Activated CD4-positive, alpha-beta memory T cell treated with anti-CD3 and anti-CD28 coated beads, Interleukin-2, amount 10 ng/mL, durations not matched to agents 7 days and 5 days (primary cell): ENCODE data around the gene OGDH. TPM values are rescaled to one million over a fixed set of nuclear protein-coding genes. Genes with fewer than 3 reads are reported as not detected.

ENCODE experiments used
- CTCF ChIA-PET: fragments of 350-600 bp; sonication (Branson Sonifier 250); formaldehyde crosslinking; loops from one replicate; lab custom pipeline; 2021; ENCODE audit warnings: antibody characterized with exemption, inconsistent platforms; lab: Charles Lee
- POLR2A ChIA-PET: fragments of 350-600 bp; sonication (Branson Sonifier 250); formaldehyde crosslinking; loops from one replicate; lab custom pipeline; 2021; ENCODE audit warnings: antibody characterized with exemption; lab: Charles Lee
- DNase-seq: peaks from one replicate; pipeline ENCODE4 v3.0.0-alpha.2; 2020
- H3K27ac Mint-ChIP-seq: one replicate; pipeline ENCODE4 v1.8.0; 2021; ENCODE audit warnings: mild to moderate bottlenecking, mixed read lengths
- H3K27me3 Mint-ChIP-seq: one replicate; pipeline ENCODE4 v1.8.0; 2021; ENCODE audit warnings: mixed read lengths
- H3K36me3 Mint-ChIP-seq: one replicate; pipeline ENCODE4 v1.8.0; 2021; ENCODE audit warnings: low read depth, mixed read lengths
- H3K4me1 Mint-ChIP-seq: one replicate; pipeline ENCODE4 v1.8.0; 2021; ENCODE audit warnings: mixed read lengths
- H3K4me3 Mint-ChIP-seq: one replicate; pipeline ENCODE4 v1.8.0; 2021; ENCODE audit warnings: mild to moderate bottlenecking, mixed read lengths
- H3K9me3 Mint-ChIP-seq: one replicate; pipeline ENCODE4 v1.8.0; 2021; ENCODE audit warnings: mixed read lengths
- total RNA-seq, 2 experiments: library from RNA; stranded (reverse); gene quantifications; one replicate each; pipeline ENCODE4 v1.2.3, GENCODE V29; 2021

OGDH gene
- total RNA-seq, 2 experiments from 2014 or later, result 164 to 166 TPM

DNA sequence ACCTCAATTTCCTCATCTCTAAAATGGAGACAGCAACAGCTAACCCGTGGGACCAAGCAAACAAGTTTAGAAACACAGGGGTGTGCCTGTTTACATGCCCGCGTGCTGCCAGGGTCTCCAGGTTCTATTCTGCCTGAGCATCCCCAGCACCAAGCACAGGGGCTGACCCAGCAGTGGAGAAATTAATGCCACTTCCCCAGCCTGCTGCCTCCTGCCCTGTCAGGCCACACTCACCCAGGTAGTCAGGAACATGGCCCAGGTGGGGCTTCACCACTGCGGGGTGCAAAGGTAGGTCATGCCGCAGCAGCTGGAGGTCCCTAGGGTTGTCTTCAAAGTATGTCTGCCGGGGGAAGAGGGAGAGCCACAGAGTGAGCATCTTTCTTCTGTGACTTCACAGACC is 38.5 kb upstream of the OGDH start:
- H3K9me3 Mint-ChIP-seq, result no peaks in the 10 kb centered on the region
- H3K4me3 Mint-ChIP-seq, result no peak overlapping the region
- ChIA-PET CTCF (interaction anchor here (1.0 kb wide), 1 partner anchor 20 kb away, joined by 3 read pairs; no protein-coding TSS in a partner anchor), POLR2A (interaction anchor here (1.4 kb wide), 1 partner anchor 14 kb away, joined by 5 read pairs; the partner anchor contains the start of gene TMED4)
- no peaks in the 10 kb centered on the region for H3K27me3 Mint-ChIP-seq
- H3K4me1 Mint-ChIP-seq, result peaks cover 13% of the 10 kb centered on the region
- H3K27ac Mint-ChIP-seq, result no peak overlapping the region
- no peak for DNase-seq
- peaks cover 80% of the 10 kb centered on the region for H3K36me3 Mint-ChIP-seq

DNA sequence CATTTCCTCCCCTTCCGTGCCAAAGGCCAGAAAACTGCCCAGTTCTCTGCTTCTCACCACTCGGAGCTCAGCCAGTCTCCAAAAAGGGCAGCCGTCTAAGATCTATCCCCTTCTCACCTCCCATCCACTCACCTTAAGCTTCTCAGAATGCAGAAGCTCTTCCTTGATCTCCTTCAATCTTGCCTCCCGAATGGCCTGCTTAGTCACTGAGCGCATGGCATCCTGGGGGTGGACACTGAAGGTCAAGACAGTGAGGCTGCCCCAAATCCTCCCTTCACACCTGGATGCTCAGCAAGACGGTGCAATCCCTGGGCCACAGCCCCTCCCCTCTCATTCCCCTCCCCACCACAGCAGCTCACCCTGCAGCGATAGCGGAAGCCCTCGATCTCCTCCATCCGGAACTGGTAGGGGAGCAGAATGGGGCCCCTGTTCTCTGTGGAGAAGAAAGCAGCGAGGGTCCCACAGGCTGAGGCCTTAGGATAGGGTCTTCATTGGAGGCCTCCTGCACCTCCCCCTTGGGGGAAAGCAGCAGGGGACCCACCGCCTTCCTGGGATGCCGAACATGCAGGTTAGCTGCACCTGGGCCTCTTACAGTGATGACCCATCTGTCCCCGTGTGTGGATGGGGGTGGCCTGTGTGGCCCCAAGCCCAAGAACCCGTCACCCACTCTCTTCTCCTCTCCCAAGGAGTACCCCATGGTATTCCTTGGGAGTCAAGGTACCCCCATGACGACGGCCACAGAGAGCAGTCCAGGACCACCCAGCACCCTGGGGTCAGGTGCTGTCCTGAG is 37.5 kb upstream of the OGDH start:
- no peaks in the 10 kb centered on the region for H3K9me3 Mint-ChIP-seq
- ChIA-PET CTCF (interaction anchor here (1.0 kb wide), 1 partner anchor 21 kb away, joined by 3 read pairs; no protein-coding TSS in a partner anchor), POLR2A (interaction anchor here (1.4 to 5.5 kb wide), 2 partner anchors 13 kb away, joined by 5 to 47 read pairs; partner anchors contain the start of gene TMED4)
- H3K4me3 Mint-ChIP-seq, result no peak overlapping the region
- H3K27ac Mint-ChIP-seq, result no peak overlapping the region
- H3K36me3 Mint-ChIP-seq, result peaks cover 89% of the 10 kb centered on the region
- no peaks in the 10 kb centered on the region for H3K27me3 Mint-ChIP-seq
- DNase-seq, result no peak
- H3K4me1 Mint-ChIP-seq, result peaks cover 21% of the 10 kb centered on the region

DNA sequence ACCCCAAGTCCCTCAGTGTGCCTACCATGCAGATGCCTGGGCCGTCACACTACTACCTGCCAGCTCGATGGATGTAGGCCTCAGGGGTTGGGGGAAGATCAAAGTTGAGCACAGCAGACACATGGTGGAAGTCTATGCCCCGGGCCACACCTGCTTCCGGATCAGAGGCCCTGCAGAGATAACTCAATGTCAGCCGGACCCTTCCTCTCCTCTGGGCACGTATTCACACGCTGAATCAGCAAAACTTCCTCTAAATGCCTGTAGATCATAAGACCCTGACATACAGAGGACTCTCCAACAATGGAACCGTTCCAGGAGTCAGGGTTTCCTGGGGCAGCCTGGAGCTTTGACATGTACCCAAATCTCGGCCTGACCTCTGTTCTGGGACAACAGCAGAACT is 36.5 kb upstream of the OGDH start:
- Mint-ChIP-seq H3K9me3 (no peaks in the 10 kb centered on the region), H3K27ac (no peak overlapping the region), H3K4me1 (peaks cover 31% of the 10 kb centered on the region), H3K27me3 (no peaks in the 10 kb centered on the region), H3K4me3 (no peak overlapping the region), H3K36me3 (peaks cover 84% of the 10 kb centered on the region)
- DNase-seq, result no peak
- CTCF ChIA-PET, result no interaction called here
- POLR2A ChIA-PET, result interaction anchor here (5.5 kb wide), 1 partner anchor 12 kb away, joined by 47 read pairs; the partner anchor contains the start of gene TMED4

DNA sequence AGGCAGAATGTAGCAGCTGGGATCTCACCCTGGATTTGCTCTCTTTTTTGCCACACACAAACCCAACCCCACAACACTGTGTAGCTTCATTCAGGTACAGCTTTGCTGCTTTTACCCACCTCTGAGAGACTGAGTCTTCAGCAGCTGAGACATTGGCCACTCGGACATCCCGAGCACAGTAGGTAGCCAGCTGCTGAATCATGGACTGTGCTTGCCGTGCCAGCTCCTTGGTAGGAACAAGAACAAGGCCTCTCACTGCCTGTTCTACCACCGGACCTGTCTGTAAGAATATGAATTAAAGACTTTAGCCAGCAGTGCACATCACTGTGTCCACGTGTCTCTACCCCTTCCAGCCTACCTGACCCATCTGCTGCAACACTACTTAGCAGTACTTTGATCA is 33.7 kb upstream of the OGDH start:
- H3K36me3 Mint-ChIP-seq, result peaks cover 72% of the 10 kb centered on the region
- peaks cover 40% of the 10 kb centered on the region for H3K4me1 Mint-ChIP-seq
- ChIA-PET POLR2A (interaction anchor here (0.9 to 5.5 kb wide), 16 partner anchors 8 to 315 kb away, joined by 3 to 47 read pairs (median 8); partner anchors contain the start of genes H2AZ2, NUDCD3, OGDH and PPIA), CTCF (interaction anchor here (0.8 to 3.4 kb wide), 6 partner anchors 8 to 275 kb away, joined by 3 to 26 read pairs (median 4); partner anchors contain the start of gene TMED4)
- H3K9me3 Mint-ChIP-seq, result no peaks in the 10 kb centered on the region
- H3K4me3 Mint-ChIP-seq, result peak overlapping the region; percentile 96
- no peak for DNase-seq
- peak overlapping the region; percentile 87 for H3K27ac Mint-ChIP-seq
- no peaks in the 10 kb centered on the region for H3K27me3 Mint-ChIP-seq

DNA sequence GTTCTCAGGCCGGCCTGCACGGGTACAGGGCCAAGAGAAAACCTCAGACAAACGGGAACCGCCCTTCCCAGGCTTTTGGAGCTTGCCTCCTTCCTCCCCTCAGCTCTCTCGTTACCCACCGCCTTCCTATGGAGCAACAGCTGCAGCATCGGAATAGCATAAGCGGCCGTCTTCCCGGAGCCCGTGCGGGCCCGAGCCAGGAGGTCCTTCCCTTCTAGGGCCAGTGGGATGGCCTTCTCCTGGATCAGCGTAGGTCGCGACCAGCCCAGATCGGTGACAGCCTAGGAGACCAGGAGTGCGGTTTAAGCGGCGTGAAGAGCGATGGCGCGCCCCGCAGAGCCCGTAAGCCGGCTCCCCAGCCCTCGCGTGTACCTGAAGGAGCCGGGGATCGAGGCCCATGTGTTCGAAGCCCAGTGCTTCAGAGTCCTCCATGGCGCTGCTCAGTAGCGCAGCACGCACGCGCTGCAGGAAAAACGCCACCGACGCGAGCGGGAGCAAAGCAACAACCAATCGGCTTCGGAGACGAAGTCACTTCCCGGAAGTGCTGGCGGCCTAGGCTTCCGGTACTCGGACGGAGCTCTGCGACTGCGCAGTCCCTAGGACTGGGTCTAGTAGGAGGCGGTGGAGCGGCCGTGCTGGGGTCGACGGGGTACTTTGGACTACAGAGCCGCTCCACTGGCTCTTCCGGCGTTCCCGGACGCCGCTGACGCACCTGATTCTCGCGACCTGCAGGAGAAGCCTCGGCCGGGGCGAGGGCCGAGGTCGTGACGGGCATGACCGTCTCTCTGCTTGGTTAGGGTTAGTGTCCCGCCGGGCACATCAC is 32.8 kb upstream of the OGDH start, which contains the start of gene DDX56:
Gene DDX56 (minus strand): TSS at position 445 of the 823 bp plus-strand sequence. CDS start 13 bp downstream, at position 432.
- H3K27me3 Mint-ChIP-seq, result no peaks in the 10 kb centered on the region
- POLR2A ChIA-PET, result interaction anchor here (0.5 to 5.5 kb wide), 28 partner anchors 8 to 538 kb away, joined by 3 to 47 read pairs (median 6); partner anchors contain the start of genes H2AZ2, NUDCD3, OGDH and PURB
- H3K4me3 Mint-ChIP-seq, result peak within 1 kb of the TSS; percentile 96
- peak; percentile 94 for DNase-seq
- peaks cover 72% of the 10 kb centered on the region for H3K36me3 Mint-ChIP-seq
- H3K4me1 Mint-ChIP-seq, result peaks cover 44% of the 10 kb centered on the region
- H3K9me3 Mint-ChIP-seq, result no peaks in the 10 kb centered on the region
- CTCF ChIA-PET, result interaction anchor here (0.6 to 3.4 kb wide), 7 partner anchors 9 to 333 kb away, joined by 3 to 26 read pairs (median 4); no protein-coding TSS in a partner anchor
- H3K27ac Mint-ChIP-seq, result peak within 1 kb of the TSS; percentile 87

DNA sequence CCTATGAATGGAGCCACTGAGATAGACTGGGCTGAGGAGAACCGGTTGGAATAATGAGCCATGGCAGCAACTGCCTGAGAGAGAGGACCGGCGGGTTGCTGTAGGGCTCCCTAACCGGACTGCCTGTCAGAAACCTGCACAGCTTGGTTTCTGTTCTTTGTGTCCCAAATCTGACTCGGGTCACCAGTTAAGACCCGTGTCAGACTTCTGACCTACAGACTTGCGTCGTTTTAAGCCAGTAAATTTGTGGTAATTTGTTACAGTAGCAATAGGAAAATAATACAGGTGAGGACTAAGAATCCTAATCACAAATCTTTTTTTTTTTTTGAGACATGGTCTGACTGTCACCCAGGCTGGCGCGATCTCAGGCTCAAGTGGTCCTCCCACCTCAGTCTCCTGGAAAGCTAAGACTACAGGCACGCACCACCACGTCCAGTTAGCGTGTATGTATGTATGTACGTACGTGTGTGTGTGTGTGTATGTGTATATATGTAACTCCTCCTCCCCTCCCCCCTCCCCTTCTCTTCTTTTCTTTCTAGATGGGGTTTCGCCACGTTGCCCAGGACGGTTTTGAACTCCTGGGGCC is 32.0 kb upstream of the OGDH start:
- POLR2A ChIA-PET, result interaction anchor here (0.9 to 5.5 kb wide), 25 partner anchors 8 to 537 kb away, joined by 3 to 47 read pairs (median 7); partner anchors contain the start of genes H2AZ2, NUDCD3, OGDH and PURB
- no peak for DNase-seq
- Mint-ChIP-seq H3K27me3 (no peaks in the 10 kb centered on the region), H3K36me3 (peaks cover 71% of the 10 kb centered on the region), H3K9me3 (no peaks in the 10 kb centered on the region), H3K27ac (peak overlapping the region; percentile 87), H3K4me3 (peak overlapping the region; percentile 96), H3K4me1 (peaks cover 50% of the 10 kb centered on the region)
- CTCF ChIA-PET, result interaction anchor here (0.6 to 3.4 kb wide), 7 partner anchors 8 to 334 kb away, joined by 3 to 26 read pairs (median 4); no protein-coding TSS in a partner anchor

DNA sequence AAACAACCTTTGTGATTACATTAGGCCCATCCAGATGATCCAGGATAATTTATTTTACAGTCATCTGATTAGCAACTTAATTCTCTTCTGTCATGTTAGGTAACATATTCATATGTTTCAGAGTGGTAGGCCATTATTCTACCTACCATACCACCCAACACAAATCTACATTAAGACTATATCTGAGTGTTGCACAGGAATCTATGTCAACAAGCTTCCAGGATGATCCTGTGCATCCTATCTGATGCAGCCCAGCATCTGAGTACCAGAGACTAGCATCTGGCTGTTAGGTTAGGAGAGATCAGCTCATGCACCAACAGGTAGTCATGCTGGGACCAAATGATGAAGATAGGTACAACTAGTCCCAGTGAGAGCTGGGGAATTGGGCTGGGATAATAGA is 31.4 kb upstream of the OGDH start:
- ChIA-PET CTCF (interaction anchor here (1.2 to 3.4 kb wide), 2 partner anchors 10 to 12 kb away, joined by 3 to 26 read pairs; no protein-coding TSS in a partner anchor), POLR2A (interaction anchor here (1.2 to 5.1 kb wide), 9 partner anchors 10 to 273 kb away, joined by 5 to 34 read pairs (median 9); partner anchors contain the start of genes H2AZ2, NUDCD3 and OGDH)
- Mint-ChIP-seq H3K9me3 (no peaks in the 10 kb centered on the region), H3K4me1 (peaks cover 56% of the 10 kb centered on the region), H3K4me3 (peak overlapping the region; percentile 96), H3K27ac (peak overlapping the region; percentile 87), H3K36me3 (peaks cover 71% of the 10 kb centered on the region), H3K27me3 (no peaks in the 10 kb centered on the region)
- DNase-seq, result no peak

DNA sequence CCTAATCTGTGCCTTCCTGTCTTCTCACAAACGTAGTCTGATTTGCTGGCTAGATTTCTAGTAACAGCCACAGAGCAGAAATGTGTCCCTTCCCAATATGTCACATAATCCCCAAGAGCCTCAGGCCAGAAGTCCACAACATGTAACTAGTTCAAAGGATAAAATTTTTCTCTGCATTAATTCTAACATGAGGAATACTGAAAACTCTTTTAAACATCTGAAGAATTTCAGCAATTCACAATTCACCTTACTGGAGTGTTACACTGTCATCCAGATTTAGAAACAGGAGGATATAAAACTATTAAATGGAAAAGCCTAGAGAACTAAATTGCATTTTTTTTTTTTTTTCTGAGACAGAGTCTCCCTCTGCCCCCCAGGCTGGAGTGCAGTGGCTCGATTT is 30.2 kb upstream of the OGDH start:
- H3K9me3 Mint-ChIP-seq, result no peaks in the 10 kb centered on the region
- peak overlapping the region; percentile 4 for H3K27ac Mint-ChIP-seq
- CTCF ChIA-PET, result interaction anchor here (1.5 kb wide), 1 partner anchor 11 kb away, joined by 3 read pairs; no protein-coding TSS in a partner anchor
- no peak for DNase-seq
- H3K27me3 Mint-ChIP-seq, result no peaks in the 10 kb centered on the region
- H3K36me3 Mint-ChIP-seq, result peaks cover 68% of the 10 kb centered on the region
- H3K4me1 Mint-ChIP-seq, result peaks cover 68% of the 10 kb centered on the region
- peak overlapping the region; percentile 1 for H3K4me3 Mint-ChIP-seq
- POLR2A ChIA-PET, result no interaction called here

DNA sequence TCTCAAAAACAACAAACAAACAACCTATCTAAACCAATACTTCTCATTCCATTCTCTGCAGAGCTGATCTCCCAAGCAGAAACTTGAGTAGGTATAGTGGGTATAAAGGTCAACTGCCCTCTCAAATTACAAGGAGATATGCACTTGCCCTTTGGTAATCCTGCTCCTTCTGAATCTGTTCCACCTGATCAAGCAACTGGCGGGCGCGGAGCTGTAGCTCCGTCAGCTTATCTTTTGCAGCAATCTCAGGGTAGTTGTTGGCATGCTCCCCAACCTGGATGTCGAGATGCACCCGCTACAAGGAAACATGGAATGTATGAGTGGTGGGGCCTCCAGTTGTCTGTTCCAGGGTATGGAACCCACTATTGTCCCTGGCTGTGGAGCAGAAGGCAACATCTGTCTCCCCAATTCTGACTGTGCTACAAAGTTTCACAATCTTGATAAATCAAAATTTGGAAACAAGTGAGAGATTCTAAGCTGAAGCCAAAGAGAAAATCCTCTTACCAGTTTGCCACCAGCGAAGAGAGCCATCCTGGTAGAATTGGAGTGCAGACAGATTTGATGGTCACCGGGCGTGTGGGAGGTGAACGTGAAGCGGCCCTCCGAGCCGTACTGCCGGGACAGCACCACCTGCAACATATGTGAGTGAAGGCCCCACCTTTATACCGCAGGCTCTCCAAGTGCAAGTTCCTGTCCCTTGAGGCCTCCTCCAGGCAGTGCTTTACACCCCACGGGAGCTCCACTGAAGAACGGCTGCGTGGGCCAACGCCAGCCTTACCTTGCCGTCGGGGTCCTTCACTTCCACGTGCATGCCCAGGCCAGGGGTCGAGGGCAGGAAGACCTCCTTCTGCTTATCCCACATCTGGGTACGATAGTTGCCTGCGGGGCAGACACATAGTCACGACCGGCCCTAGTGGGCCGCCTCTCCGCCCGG is 25.2 kb upstream of the OGDH start:
- H3K9me3 Mint-ChIP-seq, result no peaks in the 10 kb centered on the region
- DNase-seq, result peak; percentile 59
- peak overlapping the region; percentile 92 for H3K4me3 Mint-ChIP-seq
- POLR2A ChIA-PET, result interaction anchor here (0.7 to 5.3 kb wide), 28 partner anchors 9 to 555 kb away, joined by 3 to 96 read pairs (median 6); partner anchors contain the start of genes DDX56, H2AZ2, MYO1G and NUDCD3
- H3K4me1 Mint-ChIP-seq, result peaks cover 43% of the 10 kb centered on the region
- peak overlapping the region; percentile 85 for H3K27ac Mint-ChIP-seq
- H3K36me3 Mint-ChIP-seq, result peaks cover 31% of the 10 kb centered on the region
- H3K27me3 Mint-ChIP-seq, result no peaks in the 10 kb centered on the region
- CTCF ChIA-PET, result interaction anchor here (0.7 to 3.4 kb wide), 12 partner anchors 9 to 418 kb away, joined by 3 to 16 read pairs (median 4); no protein-coding TSS in a partner anchor

DNA sequence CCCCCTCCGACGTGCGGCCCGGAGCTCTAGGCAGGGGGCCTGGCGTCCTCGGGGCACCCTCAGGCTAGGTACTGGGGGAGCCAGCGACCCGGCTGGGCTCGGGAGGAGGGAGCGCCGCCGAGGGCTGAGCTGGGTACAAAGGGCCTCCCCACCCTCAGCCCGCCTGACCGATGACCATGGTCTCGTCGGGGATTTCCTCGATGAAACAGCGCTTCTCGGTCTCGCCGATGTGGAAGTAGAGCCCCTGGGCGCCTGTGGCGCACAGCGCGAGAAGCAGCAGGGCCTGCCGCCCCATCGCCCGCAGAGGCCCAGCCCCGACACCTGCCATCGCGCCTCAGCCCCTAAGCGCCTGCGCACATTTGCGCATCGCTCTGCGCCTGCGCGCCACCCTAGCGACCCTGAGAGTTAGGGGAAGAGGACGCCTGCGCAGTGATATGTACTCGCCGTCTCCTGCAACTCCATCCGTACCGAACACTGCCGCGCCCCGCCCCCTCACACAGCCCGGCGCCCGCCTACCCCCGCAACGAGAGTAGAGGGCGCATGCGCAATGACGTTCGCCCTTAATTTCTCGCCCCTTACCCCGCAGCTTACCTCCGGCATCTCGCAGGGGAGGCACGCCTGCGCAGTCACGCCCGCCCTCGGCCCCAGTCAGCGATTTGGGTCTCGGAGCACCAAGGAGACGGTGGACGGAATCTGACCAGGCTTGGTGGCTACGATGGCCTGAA is 24.4 kb upstream of the OGDH start, which contains the start of gene TMED4:
Gene TMED4 (minus strand): TSS at position 353 of the 725 bp plus-strand sequence. CDS start 25 bp downstream, at position 328.
- POLR2A ChIA-PET, result interaction anchor here (0.6 to 5.3 kb wide), 34 partner anchors 10 to 554 kb away, joined by 3 to 96 read pairs (median 4); partner anchors contain the start of genes DDX56, H2AZ2, MYO1G and NUDCD3
- no peaks in the 10 kb centered on the region for H3K9me3 Mint-ChIP-seq
- H3K36me3 Mint-ChIP-seq, result peaks cover 30% of the 10 kb centered on the region
- peak within 1 kb of the TSS; percentile 92 for H3K4me3 Mint-ChIP-seq
- CTCF ChIA-PET, result interaction anchor here (0.7 to 3.4 kb wide), 11 partner anchors 8 to 339 kb away, joined by 3 to 16 read pairs (median 5); partner anchors contain the start of gene DDX56
- peak; percentile 100 for DNase-seq
- peak within 1 kb of the TSS; percentile 85 for H3K27ac Mint-ChIP-seq
- H3K4me1 Mint-ChIP-seq, result peaks cover 42% of the 10 kb centered on the region
- H3K27me3 Mint-ChIP-seq, result no peaks in the 10 kb centered on the region
